LNCAP (cell line): ENCODE measurements around the gene COL25A1.

Source experiments
- TF ChIP-seq, protein P1 (sequence below): fragments of 450-650 bp; IDR thresholded peaks from 2 replicates; pipeline ENCODE4 v1.5.1; 2017; ENCODE audit warnings: mild to moderate bottlenecking

The COL25A1 gene

DNA sequence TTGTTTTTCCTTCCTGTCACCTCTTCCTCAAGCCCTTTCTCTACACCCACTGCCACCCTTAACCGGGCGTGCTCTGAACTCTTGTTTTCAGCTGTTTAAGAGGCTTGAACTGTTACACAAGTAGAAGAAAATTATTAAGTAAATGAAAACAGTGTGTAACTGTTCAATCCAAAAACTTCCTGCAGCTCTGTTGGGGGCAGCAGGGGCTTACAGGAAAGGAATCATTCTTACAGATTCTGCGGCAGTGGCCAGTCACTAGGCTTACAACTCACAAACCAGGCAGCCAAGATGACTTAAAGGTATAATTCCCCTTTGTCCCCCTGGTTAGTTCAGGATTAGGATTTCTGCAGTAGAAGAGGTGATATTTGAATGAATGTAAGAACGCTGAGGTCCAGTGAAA is 469.4 kb downstream of the COL25A1 start:
- TF ChIP-seq, protein P1, sequence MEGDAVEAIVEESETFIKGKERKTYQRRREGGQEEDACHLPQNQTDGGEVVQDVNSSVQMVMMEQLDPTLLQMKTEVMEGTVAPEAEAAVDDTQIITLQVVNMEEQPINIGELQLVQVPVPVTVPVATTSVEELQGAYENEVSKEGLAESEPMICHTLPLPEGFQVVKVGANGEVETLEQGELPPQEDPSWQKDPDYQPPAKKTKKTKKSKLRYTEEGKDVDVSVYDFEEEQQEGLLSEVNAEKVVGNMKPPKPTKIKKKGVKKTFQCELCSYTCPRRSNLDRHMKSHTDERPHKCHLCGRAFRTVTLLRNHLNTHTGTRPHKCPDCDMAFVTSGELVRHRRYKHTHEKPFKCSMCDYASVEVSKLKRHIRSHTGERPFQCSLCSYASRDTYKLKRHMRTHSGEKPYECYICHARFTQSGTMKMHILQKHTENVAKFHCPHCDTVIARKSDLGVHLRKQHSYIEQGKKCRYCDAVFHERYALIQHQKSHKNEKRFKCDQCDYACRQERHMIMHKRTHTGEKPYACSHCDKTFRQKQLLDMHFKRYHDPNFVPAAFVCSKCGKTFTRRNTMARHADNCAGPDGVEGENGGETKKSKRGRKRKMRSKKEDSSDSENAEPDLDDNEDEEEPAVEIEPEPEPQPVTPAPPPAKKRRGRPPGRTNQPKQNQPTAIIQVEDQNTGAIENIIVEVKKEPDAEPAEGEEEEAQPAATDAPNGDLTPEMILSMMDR = no peak

GRCh38 chr4:108831886-108832285 is 470.6 kb downstream of the COL25A1 start:
- TF ChIP-seq, protein P1 = no peak

- TF ChIP-seq, protein P1 = no peak
Measured at GRCh38 chr4:108831291-108831690, 471.2 kb downstream of the COL25A1 start.

- TF ChIP-seq, protein P1 = no peak
Measured at GRCh38 chr4:108830509-108831244, 471.8 kb downstream of the COL25A1 start.

GRCh38 chr4:108829966-108830492 is 472.4 kb downstream of the COL25A1 start:
- TF ChIP-seq, protein P1 = no peak

- TF ChIP-seq, protein P1 = no peak
Measured at GRCh38 chr4:108828620-108829019, 473.8 kb downstream of the COL25A1 start.

DNA sequence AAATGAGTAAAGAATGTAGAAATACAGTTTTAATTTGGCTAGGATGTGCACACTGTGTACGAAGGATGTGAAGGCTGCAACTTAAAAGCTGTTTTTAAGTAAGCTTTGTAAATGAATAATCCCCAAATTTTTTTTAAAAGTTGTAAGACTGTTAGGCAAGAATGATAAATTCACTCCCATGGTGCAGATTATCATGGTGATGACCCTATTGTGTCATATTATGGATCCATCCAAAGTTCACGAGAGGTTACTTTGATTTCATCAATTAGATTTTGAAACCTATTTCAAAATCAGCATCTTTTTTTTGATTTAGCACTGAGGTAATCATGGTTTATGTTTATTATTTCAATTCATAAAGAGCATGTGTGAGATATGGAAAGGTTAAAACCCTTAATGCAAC is 476.7 kb downstream of the COL25A1 start:
- TF ChIP-seq, protein P1 = no peak
